Neural crest cell (in vitro differentiated cells): Measurements from ENCODE around the gene SOX3. TPM values are rescaled to one million over a fixed set of nuclear protein-coding genes. Genes with fewer than 3 reads are reported as not detected.

Experiments used
- DNase-seq: peaks from one replicate; pipeline ENCODE4 v3.0.0; 2021; ENCODE audit warnings: low read depth, mixed read lengths, low spot score
- H3K27ac Mint-ChIP-seq: one replicate; pipeline ENCODE4 v1.8.0; 2021; ENCODE audit warnings: mild to moderate bottlenecking, mixed read lengths; ENCODE audit not compliant: unreplicated experiment
- H3K27me3 Mint-ChIP-seq: 2 replicates; pipeline ENCODE4 v1.8.0; 2021; ENCODE audit warnings: low read depth, mild to moderate bottlenecking, mixed read lengths
- H3K36me3 Mint-ChIP-seq: 2 replicates; pipeline ENCODE4 v1.8.0; 2021; ENCODE audit warnings: low read depth, mild to moderate bottlenecking, mixed read lengths
- H3K4me1 Mint-ChIP-seq: 2 replicates; pipeline ENCODE4 v1.8.0; 2021; ENCODE audit warnings: mixed read lengths
- H3K4me3 Mint-ChIP-seq: one replicate; pipeline ENCODE4 v1.8.0; 2021; ENCODE audit warnings: mild to moderate bottlenecking, mixed read lengths
- H3K9me3 Mint-ChIP-seq: 2 replicates; pipeline ENCODE4 v1.8.0; 2021; ENCODE audit warnings: mixed read lengths
- CTCF ChIP-seq: fragments of 200-600 bp; sonication (generic); conservative IDR thresholded peaks from 2 replicates; pipeline ENCODE4 v1.5.0; 2021; ENCODE audit warnings: antibody characterized with exemption, mild to moderate bottlenecking
- total RNA-seq: library from RNA; stranded (reverse); gene quantifications from 2 replicates; pipeline ENCODE4 v1.2.1, GENCODE V29; 2021

The SOX3 gene
- total RNA-seq, 1 donor from 2014 or later: 205 TPM

GRCh38 chrX:140467211-140467610, 37.7 kb downstream of the SOX3 start:
- H3K9me3 Mint-ChIP-seq: peaks cover 6% of the 10 kb centered on the region
- H3K4me3 Mint-ChIP-seq: no peak overlapping the region
- no peak for TF ChIP-seq CTCF
- no peak for DNase-seq
- peaks cover 5% of the 10 kb centered on the region for H3K4me1 Mint-ChIP-seq
- no peaks in the 10 kb centered on the region for H3K36me3 Mint-ChIP-seq
- no peaks in the 10 kb centered on the region for H3K27me3 Mint-ChIP-seq
- no peak overlapping the region for H3K27ac Mint-ChIP-seq

Other genes with a start within 250 kb of the SOX3 start
- gene LINC00632, start 204.7 kb upstream of the SOX3 start, total RNA-seq: 243 and 314 TPM in 2 replicates